GM19397 (cell line): ENCODE results near the gene WWP2.

Source experiments
- ATAC-seq: cut with Tn5 transposase; IDR thresholded peaks from one replicate; pipeline ENCODE4 v1.9.1; 2021; ENCODE audit warnings: mild to moderate bottlenecking, moderate library complexity; ENCODE audit not compliant: unreplicated experiment

The WWP2 gene

GRCh38 chr16:69888005-69888590, 126.0 kb downstream of the WWP2 start:
- ATAC-seq: no peak

- no peak for ATAC-seq
Measured at GRCh38 chr16:69889295-69889964, 127.3 kb downstream of the WWP2 start.

- no peak for ATAC-seq
Measured at GRCh38 chr16:69890114-69890891, 128.2 kb downstream of the WWP2 start.

GRCh38 chr16:69890892-69891282, 128.8 kb downstream of the WWP2 start:
- ATAC-seq: no peak

GRCh38 chr16:69892378-69892777, 130.2 kb downstream of the WWP2 start:
- ATAC-seq: no peak

- ATAC-seq: no peak
Measured at GRCh38 chr16:69893106-69893505, 131.0 kb downstream of the WWP2 start.

GRCh38 chr16:69894676-69895075, 132.5 kb downstream of the WWP2 start:
- ATAC-seq: no peak

- no peak for ATAC-seq
Measured at GRCh38 chr16:69903865-69904415, 141.8 kb downstream of the WWP2 start.

GRCh38 chr16:69904495-69905170, 142.5 kb downstream of the WWP2 start:
- ATAC-seq: no peak

- no peak for ATAC-seq
Measured at GRCh38 chr16:69905171-69905555, 143.0 kb downstream of the WWP2 start.

- no peak for ATAC-seq
Measured at GRCh38 chr16:69906838-69907401, 144.8 kb downstream of the WWP2 start.

- ATAC-seq: no peak
Measured at GRCh38 chr16:69909043-69909442, 146.9 kb downstream of the WWP2 start.

- ATAC-seq: no peak
Measured at GRCh38 chr16:69909760-69910159, 147.6 kb downstream of the WWP2 start.

- ATAC-seq: no peak
Measured at GRCh38 chr16:69910964-69911363, 148.8 kb downstream of the WWP2 start.

GRCh38 chr16:69916462-69916861, 154.3 kb downstream of the WWP2 start:
- ATAC-seq: no peak

GRCh38 chr16:69917311-69917710, 155.2 kb downstream of the WWP2 start:
- no peak for ATAC-seq

GRCh38 chr16:69917739-69918138, 155.6 kb downstream of the WWP2 start:
- no peak for ATAC-seq

GRCh38 chr16:69918241-69918640, 156.1 kb downstream of the WWP2 start:
- ATAC-seq: no peak

- no peak for ATAC-seq
Measured at GRCh38 chr16:69921127-69921526, 159.0 kb downstream of the WWP2 start.

- ATAC-seq: no peak
Measured at GRCh38 chr16:69922200-69922599, 160.1 kb downstream of the WWP2 start.
